IMR-90 (cell line): ENCODE data around the gene LMO1. TPM values are rescaled to one million over a fixed set of nuclear protein-coding genes. Genes with fewer than 3 reads are reported as not detected.

Experiments used
- ATAC-seq: fragments of 200-7000 bp; cut with Tn5 transposase; 2 replicates; pipeline ENCODE4 v1.9.1; 2020; ENCODE audit warnings: low read depth, mild to moderate bottlenecking, moderate library complexity
- BruUV-seq: library from RNA; stranded (reverse); fragments of 400-500 nt; replicated peaks from 2 replicates; lab custom pipeline; 2021; lab: Mats Ljungman, UMichigan
- CTCF ChIA-PET: fragments of 300-600 bp; formaldehyde crosslinking; extraction: SDS; loops from one replicate; lab custom pipeline; 2021; ENCODE audit warnings: antibody characterized with exemption; lab: Yijun Ruan, JAX
- POLR2A ChIA-PET: fragments of 300-600 bp; sonication (Branson Sonifier 250); formaldehyde crosslinking; loops from one replicate; lab custom pipeline; 2022; ENCODE audit warnings: antibody characterized with exemption; ENCODE audit not compliant: unreplicated experiment; lab: Charles Lee
- DNase-seq: peaks from one replicate; pipeline ENCODE4 v3.0.0; 2013
- H2AFZ ChIP-seq: replicated peaks from 2 replicates; pipeline ENCODE3; 2013; ENCODE audit warnings: low read length, mild to moderate bottlenecking; ENCODE audit not compliant: poor library complexity
- H2AK5ac ChIP-seq: 2 replicates; pipeline ENCODE4 v1.6.1; 2013; ENCODE audit warnings: low read depth, low read length, inconsistent platforms
- H2AK9ac ChIP-seq: replicated peaks from 2 replicates; pipeline ENCODE3; 2013; ENCODE audit warnings: mild to moderate bottlenecking, low read depth, low read length, moderate library complexity; ENCODE audit not compliant: poor library complexity
- H2BK120ac ChIP-seq: 2 replicates; pipeline ENCODE4 v1.6.1; 2013; ENCODE audit warnings: low read depth, low read length, inconsistent platforms
- H2BK15ac ChIP-seq: 3 replicates; pipeline ENCODE4 v1.6.1; 2013; ENCODE audit warnings: low read depth, low read length, inconsistent platforms
- H2BK20ac ChIP-seq: 2 replicates; pipeline ENCODE4 v1.6.1; 2013; ENCODE audit warnings: low read depth, mild to moderate bottlenecking, inconsistent platforms, low read length, moderate library complexity
- H2BK5ac ChIP-seq: 2 replicates; pipeline ENCODE4 v1.6.1; 2013; ENCODE audit warnings: mild to moderate bottlenecking, low read depth, low read length, inconsistent platforms; ENCODE audit not compliant: poor library complexity, severe bottlenecking
- H3K14ac ChIP-seq: replicated peaks from 2 replicates; pipeline ENCODE4 v1.6.1; 2013; ENCODE audit warnings: low read depth, low read length, inconsistent platforms
- H3K18ac ChIP-seq: 2 replicates; pipeline ENCODE4 v1.6.1; 2013; ENCODE audit warnings: low read depth, low read length, control low read depth
- H3K23ac ChIP-seq: 2 replicates; pipeline ENCODE4 v1.6.1; 2013; ENCODE audit warnings: low read depth, low read length, inconsistent platforms
- H3K27ac ChIP-seq: 2 replicates; pipeline ENCODE4 v1.5.1; 2013; ENCODE audit warnings: mild to moderate bottlenecking, control low read depth, low read length; ENCODE audit not compliant: insufficient read depth
- H3K27me3 ChIP-seq: 2 replicates; pipeline ENCODE4 v1.6.1; 2013; ENCODE audit warnings: low read length; ENCODE audit not compliant: control insufficient read depth, insufficient read depth
- H3K36me3 ChIP-seq: 2 replicates; pipeline ENCODE4 v1.6.1; 2013; ENCODE audit warnings: low read length, mixed read lengths; ENCODE audit not compliant: control insufficient read depth, insufficient read depth
- H3K4ac ChIP-seq: 2 replicates; pipeline ENCODE4 v1.6.1; 2013; ENCODE audit warnings: low read depth, low read length, inconsistent platforms
- H3K4me1 ChIP-seq: 2 replicates; pipeline ENCODE4 v1.6.1; 2013; ENCODE audit warnings: low read length, mixed read lengths; ENCODE audit not compliant: control insufficient read depth, insufficient read depth
- H3K4me2 ChIP-seq: 2 replicates; pipeline ENCODE4 v1.6.1; 2013; ENCODE audit warnings: low read depth, mild to moderate bottlenecking, control low read depth, low read length, moderate library complexity
- H3K4me3 ChIP-seq: 2 replicates; pipeline ENCODE4 v1.5.1; 2013; ENCODE audit warnings: low read depth, mild to moderate bottlenecking, control low read depth, low read length, moderate library complexity; ENCODE audit not compliant: insufficient read depth
- H3K56ac ChIP-seq: 2 replicates; pipeline ENCODE4 v1.6.1; 2013; ENCODE audit warnings: low read length, inconsistent platforms; ENCODE audit not compliant: insufficient read depth; ENCODE audit errors: extremely low read depth
- H3K79me1 ChIP-seq, 2 experiments: 2 replicates each; pipeline ENCODE4 v1.6.1; 2013; ENCODE audit warnings: low read length in 2 of 2, inconsistent platforms in 1 of 2, low read depth in 1 of 2
- H3K9ac ChIP-seq: 2 replicates; pipeline ENCODE4 v1.6.1; 2013; ENCODE audit warnings: low read depth, low read length, control low read depth
- H3K9me1 ChIP-seq: 2 replicates; pipeline ENCODE4 v1.6.1; 2013; ENCODE audit warnings: low read length, inconsistent platforms; ENCODE audit not compliant: insufficient read depth
- H3K9me3 ChIP-seq: 2 replicates; pipeline ENCODE4 v1.6.1; 2013; ENCODE audit warnings: low read length; ENCODE audit not compliant: control insufficient read depth, insufficient read depth
- H4K20me1 ChIP-seq: 2 replicates; pipeline ENCODE4 v1.6.1; 2013; ENCODE audit warnings: low read length, inconsistent platforms; ENCODE audit not compliant: insufficient read depth
- H4K5ac ChIP-seq: 2 replicates; pipeline ENCODE4 v1.6.1; 2013; ENCODE audit warnings: mild to moderate bottlenecking, low read depth, low read length, control low read depth
- H4K8ac ChIP-seq, 2 experiments: 2 replicates each; pipeline ENCODE4 v1.6.1; 2013; ENCODE audit warnings: low read depth in 2 of 2, low read length in 2 of 2, control low read depth in 1 of 2, inconsistent platforms in 1 of 2
- H4K91ac ChIP-seq: 2 replicates; pipeline ENCODE4 v1.6.1; 2013; ENCODE audit warnings: low read depth, low read length, inconsistent platforms; ENCODE audit not compliant: insufficient read depth
- CHD1 ChIP-seq: IDR thresholded peaks from 2 replicates; pipeline ENCODE4 v1.6.1; 2012; ENCODE audit warnings: low read depth, low read length, improper control_type of control experiment
- ELK1 ChIP-seq: fragments of 150-350 bp; IDR thresholded peaks from 2 replicates; pipeline ENCODE4 v1.6.1; 2016; ENCODE audit warnings: low read depth, mild to moderate bottlenecking, low read length, moderate library complexity, borderline replicate concordance
- FOS ChIP-seq: fragments of 150-350 bp; IDR thresholded peaks from 2 replicates; pipeline ENCODE4 v1.6.1; 2016; ENCODE audit warnings: low read depth, low read length
- MAFK ChIP-seq: IDR thresholded peaks from 2 replicates; pipeline ENCODE4 v1.6.1; 2012; ENCODE audit warnings: low read depth, low read length, improper control_type of control experiment
- MAZ ChIP-seq: IDR thresholded peaks from 2 replicates; pipeline ENCODE4 v1.6.1; 2012; ENCODE audit warnings: low read depth, mild to moderate bottlenecking, low read length, improper control_type of control experiment, moderate library complexity, borderline replicate concordance
- POLR2A ChIP-seq: IDR thresholded peaks from 2 replicates; pipeline ENCODE4 v1.6.1; 2012; ENCODE audit warnings: mild to moderate bottlenecking, low read depth, low read length
- SMC3 ChIP-seq: fragments of 150-350 bp; IDR thresholded peaks from 2 replicates; pipeline ENCODE4 v1.6.1; 2016; ENCODE audit warnings: low read depth, mild to moderate bottlenecking, antibody characterized with exemption, low read length, moderate library complexity
- USF2 ChIP-seq: fragments of 150-350 bp; IDR thresholded peaks from 2 replicates; pipeline ENCODE4 v1.6.1; 2017; ENCODE audit warnings: mild to moderate bottlenecking, antibody characterized with exemption, low read length, low read depth
- WGBS, 2 experiments: methylation state at CpG; one replicate each; pipeline versions ENCODE4 v1.1.5 to v1.1.7; 2013; ENCODE audit warnings: missing lambda C conversion rate in 2 of 2; ENCODE audit not compliant: insufficient read length in 1 of 2; ENCODE audit errors: extremely low coverage in 2 of 2; 5-methylcytosine and 5-hydroxymethylcytosine counted together
- dilution Hi-C: fragments of 300-500 bp; cut with HindIII; formaldehyde crosslinking; loops from one replicate; pipeline ENCODE4 v1.14.3; 2018; ENCODE audit warnings: low sequenced_read_pairs; ENCODE audit not compliant: unreplicated experiment
- in situ Hi-C: fragments of 300-500 bp; cut with MboI; formaldehyde crosslinking; loops from 3 replicates; pipeline ENCODE4 v1.14.3; 2019; ENCODE audit warnings: low sequenced_read_pairs, inconsistent platforms, mixed read lengths
- intact Hi-C: fragments of 100-400 bp; cut with micrococcal nuclease; formaldehyde crosslinking; loops from 2 replicates; pipeline ENCODE4 v1.10.0; 2022
- polyA plus RNA-seq, 3 experiments: library from polyadenylated mRNA; depleted of rRNA; stranded (reverse); fragments of >200 nt; gene quantifications; 2 replicates each; pipeline ENCODE4 v1.2.3, GENCODE V29; 2012; ENCODE audit warnings: low replicate concordance in 1 of 3
- total RNA-seq: library from RNA; depleted of rRNA; stranded (reverse); fragments of >200 nt; gene quantifications from 2 replicates; pipeline ENCODE4 v1.2.3, GENCODE V29; 2012

LMO1 gene
- total and polyA plus RNA-seq, 2 of the 4 experiments (the other 2 are of a cell fraction), result not detected

- Histone ChIP-seq H2BK5ac (no peak overlapping the region), H4K8ac (no peak overlapping the region), H3K14ac (no peak overlapping the region), H3K4me1 (no peaks in the 10 kb centered on the region), H2BK20ac (no peak overlapping the region), H3K56ac (no peak overlapping the region), H2BK15ac (no peak overlapping the region), H3K79me1 (no peaks in the 10 kb centered on the region), H3K23ac (no peak overlapping the region), H3K4me2 (no peak overlapping the region), H3K18ac (no peak overlapping the region), H2AFZ (no peak overlapping the region), H3K27ac (no peak overlapping the region), H3K9me3 (no peaks in the 10 kb centered on the region), H4K91ac (no peak overlapping the region), H2AK5ac (no peak overlapping the region), H3K9ac (no peak overlapping the region), H3K4ac (no peak overlapping the region), H2AK9ac (no peak overlapping the region), H2BK120ac (no peak overlapping the region), H4K20me1 (no peaks in the 10 kb centered on the region), H3K9me1 (no peaks in the 10 kb centered on the region), H4K5ac (no peak overlapping the region), H3K36me3 (no peaks in the 10 kb centered on the region), H3K27me3 (peaks cover 8% of the 10 kb centered on the region), H3K4me3 (no peak overlapping the region)
- no CpG with 5 or more reads among the region's 1 CpG for WGBS, 2 experiments
- in situ Hi-C loops (no loop called here), intact Hi-C loops (no loop called here), dilution Hi-C loops (no loop called here)
- TF ChIP-seq MAFK (no peak), SMC3 (no peak), ELK1 (no peak), USF2 (no peak), FOS (no peak), POLR2A (no peak), CHD1 (no peak), MAZ (no peak)
- BruUV-seq, result no TSS peak
- DNase-seq, result no peak
- ChIA-PET CTCF (interaction anchor here (0.6 kb wide), 1 partner anchor 405 kb away, joined by 3 read pairs; no protein-coding TSS in a partner anchor), POLR2A (no interaction called here)
- no peak for ATAC-seq
Measured at GRCh38 chr11:8178297-8178696, 85.4 kb downstream of the LMO1 start.
